Measurements from ENCODE around the gene SMCO2. TPM values are rescaled to one million over a fixed set of nuclear protein-coding genes. Genes with fewer than 3 reads are reported as not detected.

Gene SMCO2
- total and polyA plus RNA-seq, 9 of the 15 experiments (the other 6 are each of a cell fraction or from before 2014, with no cell fraction given) = not detected

GRCh38 chr12:27524494-27524835, 77.9 kb downstream of the SMCO2 start:
- peak overlapping the region; percentile 95 for H2AFZ ChIP-seq (ENCODE audit: low read depth, low read length)
- 1% methylated on average over 6 of the region's 8 CpGs for WGBS (ENCODE audit: insufficient coverage, low coverage, missing lambda C conversion rate)
- in situ Hi-C loops (cut with MboI) = no loop called here
- DNase-seq (ENCODE audit: extremely low read depth in 1 of 4, low spot score in 3 of 4) = no peak
- intact Hi-C loops (cut with micrococcal nuclease) = no loop called here
- ChIA-PET POLR2A (no interaction called here), CTCF (ENCODE audit: low intra/inter-chr PET ratio) (interaction anchor here (0.6 kb wide), 1 partner anchor 1461 kb away, joined by 3 read pairs; no protein-coding TSS in a partner anchor)
- no peaks in the 10 kb centered on the region for H3K36me3 ChIP-seq (ENCODE audit: control insufficient read depth, insufficient read depth, low read length)
- no peaks in the 10 kb centered on the region for H4K20me1 ChIP-seq (replicated peaks; ENCODE audit: control insufficient read depth, insufficient read depth, low read length)
- peak overlapping the region; percentile 65 for H3K4me3 ChIP-seq
- ATAC-seq = peak; percentile 18
- H3K9ac ChIP-seq (ENCODE audit: insufficient read depth in 1 of 2, low read depth in 2 of 2, low read length in 2 of 2) = peak overlapping the region in 1 of 2 experiments; percentile 90; a peak in 1 of 4 replicates
- no peak for FAIRE-seq
- no TSS peak for BruUV-seq (replicated peaks)
- H3K27me3 ChIP-seq (ENCODE audit: control insufficient read depth in 2 of 2, insufficient read depth in 2 of 2, low read length in 2 of 2) = peaks cover 10 to 20% of the 10 kb centered on the region in 2 experiments; a peak in 4 of 5 replicates
- no peak overlapping the region for H3K27ac ChIP-seq (ENCODE audit: extremely low read depth, low read depth, low read length)
- H3K9me1 ChIP-seq (ENCODE audit: control insufficient read depth, insufficient read depth, low read length) = no peaks in the 10 kb centered on the region
- no peaks in the 10 kb centered on the region for H3K79me2 ChIP-seq (ENCODE audit: control insufficient read depth, insufficient read depth, low read length)
- TF ChIP-seq GABPA (tag; conservative IDR thresholded peaks at IDR 0.05; ENCODE audit: low read depth) (0 out of 2 replicates have a peak, but pooled peaks have one; percentile 8), DPF2 (IDR thresholded peaks at IDR 0.05) (no peak)
- peak overlapping the region; percentile 87 for H3K4me2 ChIP-seq (ENCODE audit: insufficient read depth, low read length)
- H3K4me1 ChIP-seq (replicated peaks in 1 of 2; ENCODE audit: control insufficient read depth in 2 of 2, insufficient read depth in 2 of 2, low read length in 2 of 2) = peaks cover 9 to 14% of the 10 kb centered on the region in 2 experiments
- H3K9me3 ChIP-seq (replicated peaks; ENCODE audit: control insufficient read depth, insufficient read depth, low read depth, low read length) = no peaks in the 10 kb centered on the region

- peak overlapping the region; percentile 95 for H2AFZ ChIP-seq (ENCODE audit: low read depth, low read length)
- peaks cover 9 to 14% of the 10 kb centered on the region in 2 experiments for H3K4me1 ChIP-seq (replicated peaks in 1 of 2; ENCODE audit: control insufficient read depth in 2 of 2, insufficient read depth in 2 of 2, low read length in 2 of 2)
- no peaks in the 10 kb centered on the region for H3K36me3 ChIP-seq (ENCODE audit: control insufficient read depth, insufficient read depth, low read length)
- ChIA-PET CTCF (ENCODE audit: low intra/inter-chr PET ratio) (no interaction called here), POLR2A (no interaction called here)
- TF ChIP-seq MITF (IDR thresholded peaks at IDR 0.05) (no peak), TAF7 (tag; IDR thresholded peaks at IDR 0.05) (no peak), CBX2 (IDR thresholded peaks at IDR 0.05; ENCODE audit: insufficient read depth, low read length, poor library complexity, severe bottlenecking) (peak; percentile 25)
- H3K9me1 ChIP-seq (ENCODE audit: control insufficient read depth, insufficient read depth, low read length) = no peaks in the 10 kb centered on the region
- H3K9me3 ChIP-seq (replicated peaks; ENCODE audit: control insufficient read depth, insufficient read depth, low read depth, low read length) = no peaks in the 10 kb centered on the region
- H3K4me3 ChIP-seq = no peak overlapping the region
- DNase-seq (ENCODE audit: extremely low read depth in 1 of 4, low spot score in 3 of 4) (no peak), FAIRE-seq (no peak), ATAC-seq (no peak)
- no peak overlapping the region for H3K9ac ChIP-seq (ENCODE audit: insufficient read depth in 1 of 2, low read depth in 2 of 2, low read length in 2 of 2)
- 16% methylated on average over 14 of the region's 16 CpGs for WGBS (ENCODE audit: insufficient coverage, low coverage, missing lambda C conversion rate)
- no peaks in the 10 kb centered on the region for H4K20me1 ChIP-seq (replicated peaks; ENCODE audit: control insufficient read depth, insufficient read depth, low read length)
- in situ Hi-C loops (cut with MboI) (no loop called here), intact Hi-C loops (cut with micrococcal nuclease) (no loop called here)
- H3K27ac ChIP-seq (ENCODE audit: extremely low read depth, low read depth, low read length) = no peak overlapping the region
- BruUV-seq (replicated peaks) = TSS peak; percentile 64
- H3K27me3 ChIP-seq (ENCODE audit: control insufficient read depth in 2 of 2, insufficient read depth in 2 of 2, low read length in 2 of 2) = peaks cover 10 to 20% of the 10 kb centered on the region in 2 experiments; a peak in 4 of 5 replicates
- H3K4me2 ChIP-seq (ENCODE audit: insufficient read depth, low read length) = 0 out of 2 replicates have a peak overlapping the region, but pooled peaks have one; percentile 12
- no peaks in the 10 kb centered on the region for H3K79me2 ChIP-seq (ENCODE audit: control insufficient read depth, insufficient read depth, low read length)
Measured at GRCh38 chr12:27524839-27525753, 78.6 kb downstream of the SMCO2 start.

Data from K562 (cell line).